ENCODE measurements around the gene TCF4. TPM values are rescaled to one million over a fixed set of nuclear protein-coding genes. Genes with fewer than 3 reads are reported as not detected.

Gene TCF4
- total RNA-seq, 6 donors from 2014 or later = 70.6 to 115 (median 92.4) TPM

DNA sequence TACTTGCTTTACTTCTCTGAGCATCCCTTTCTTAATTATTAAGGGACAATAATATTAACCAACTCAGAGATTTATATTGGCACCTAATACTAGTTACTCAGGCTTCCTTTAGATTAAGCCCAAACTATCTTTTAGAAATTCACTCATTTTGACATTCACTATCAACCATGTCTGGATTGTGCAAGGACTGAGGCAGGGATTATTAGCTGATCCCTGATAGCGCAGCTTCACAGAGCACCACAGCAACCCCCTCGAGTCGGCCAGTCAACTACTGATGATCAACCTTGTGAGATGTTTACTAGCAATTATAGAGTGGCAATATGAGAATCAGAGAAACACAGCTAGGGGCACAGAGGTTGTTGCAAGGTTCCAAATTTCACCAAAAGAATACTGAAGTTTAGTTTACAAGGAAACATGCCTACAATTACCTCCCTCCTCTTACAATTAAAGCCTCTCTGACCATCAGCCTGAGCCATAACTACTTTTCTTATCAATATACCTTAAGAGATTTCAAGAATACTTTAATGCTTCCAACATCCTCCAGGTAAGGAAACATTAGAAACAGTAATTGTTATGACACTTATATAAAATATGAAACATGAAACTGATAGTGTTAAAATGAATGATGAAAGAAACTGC is 191.6 kb downstream of the TCF4 start:
- WGBS, 2 donors = 84 to 85% methylated on average over 3 of the region's 3 CpGs
- TF ChIP-seq CTCF (IDR thresholded peaks at IDR 0.05) (no peak), POLR2AphosphoS5 (IDR thresholded peaks at IDR 0.05) (no peak), EP300 (IDR thresholded peaks at IDR 0.05) (no peak), POLR2A (IDR thresholded peaks at IDR 0.05) (no peak)

DNA sequence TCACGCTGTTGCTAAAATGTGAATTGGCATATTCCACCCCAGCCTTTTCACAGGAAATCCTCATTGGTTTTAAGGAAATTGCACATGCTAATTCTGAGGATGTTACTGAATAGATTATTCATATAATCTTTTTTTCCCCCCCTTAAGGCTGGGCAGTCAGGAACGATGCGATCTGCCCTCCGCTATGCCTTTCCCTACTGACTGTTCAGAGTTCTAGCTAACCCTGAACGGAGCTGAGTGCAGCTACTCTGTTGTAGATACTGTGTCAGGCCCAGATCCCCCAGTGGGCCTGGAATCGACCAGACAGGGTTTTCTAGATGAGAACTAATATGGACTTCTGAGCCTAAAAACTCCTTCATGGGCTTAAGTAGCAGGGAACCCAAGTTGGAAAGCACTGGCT is 192.2 kb downstream of the TCF4 start:
- WGBS, 2 donors = 72 to 79% methylated on average over 6 of the region's 6 CpGs
- Histone ChIP-seq H3K4me3 (no peak overlapping the region), H3K9me3 (no peaks in the 10 kb centered on the region), H3K27me3 (no peaks in the 10 kb centered on the region), H3K27ac (peak overlapping the region in 2 of 4 donors; percentile 44 to 69), H3K36me3 (no peaks in the 10 kb centered on the region), H3K4me1 (peaks cover 0 to 20% (median 6%) of the 10 kb centered on the region in 4 donors)
- DNase-seq = no peak
- ATAC-seq (ENCODE audit: low FRiP score in 2 of 2) = no peak
- TF ChIP-seq CTCF (IDR thresholded peaks at IDR 0.05) = no peak

More for the DNA sequence above, 191.6 kb downstream of the TCF4 start:
- DNase-seq (no peak), ATAC-seq (ENCODE audit: low FRiP score in 2 of 2) (no peak)
- Histone ChIP-seq H3K27me3 (no peaks in the 10 kb centered on the region), H3K36me3 (no peaks in the 10 kb centered on the region), H3K4me3 (no peak overlapping the region), H3K27ac (peak overlapping the region in 2 of 4 donors; percentile 44 to 69), H3K4me1 (peaks cover 0 to 20% (median 8%) of the 10 kb centered on the region in 4 donors), H3K9me3 (no peaks in the 10 kb centered on the region)

DNA sequence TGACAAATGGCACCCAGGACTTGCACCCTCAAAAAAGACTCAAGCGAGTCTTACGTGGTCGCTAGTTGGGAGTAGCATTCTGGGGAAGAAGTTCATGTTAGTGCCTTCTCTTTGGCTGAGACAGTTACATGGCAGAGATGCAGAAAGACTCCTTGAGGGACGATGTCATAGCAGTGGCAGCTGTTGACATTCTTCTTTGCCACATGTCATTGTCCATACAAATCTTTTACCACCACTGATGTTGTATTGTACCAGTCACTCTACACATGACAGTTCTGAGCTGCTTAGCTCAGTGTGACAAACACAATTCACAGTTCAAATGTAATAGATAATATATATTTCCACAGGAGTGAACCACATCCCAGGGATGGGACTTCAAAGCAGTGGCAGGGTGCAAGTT is 197.1 kb downstream of the TCF4 start:
- ATAC-seq (ENCODE audit: low FRiP score in 2 of 2) (no peak), DNase-seq (no peak)
- Histone ChIP-seq H3K4me1 (peaks cover 13 to 19% (median 16%) of the 10 kb centered on the region in 4 donors), H3K27ac (no peak overlapping the region), H3K36me3 (no peaks in the 10 kb centered on the region), H3K27me3 (no peaks in the 10 kb centered on the region), H3K9me3 (no peaks in the 10 kb centered on the region), H3K4me3 (no peak overlapping the region)
- 89 to 93% methylated on average over 4 of the region's 4 CpGs for WGBS, 2 donors
- no peak for TF ChIP-seq POLR2AphosphoS5 (IDR thresholded peaks at IDR 0.05)

DNA sequence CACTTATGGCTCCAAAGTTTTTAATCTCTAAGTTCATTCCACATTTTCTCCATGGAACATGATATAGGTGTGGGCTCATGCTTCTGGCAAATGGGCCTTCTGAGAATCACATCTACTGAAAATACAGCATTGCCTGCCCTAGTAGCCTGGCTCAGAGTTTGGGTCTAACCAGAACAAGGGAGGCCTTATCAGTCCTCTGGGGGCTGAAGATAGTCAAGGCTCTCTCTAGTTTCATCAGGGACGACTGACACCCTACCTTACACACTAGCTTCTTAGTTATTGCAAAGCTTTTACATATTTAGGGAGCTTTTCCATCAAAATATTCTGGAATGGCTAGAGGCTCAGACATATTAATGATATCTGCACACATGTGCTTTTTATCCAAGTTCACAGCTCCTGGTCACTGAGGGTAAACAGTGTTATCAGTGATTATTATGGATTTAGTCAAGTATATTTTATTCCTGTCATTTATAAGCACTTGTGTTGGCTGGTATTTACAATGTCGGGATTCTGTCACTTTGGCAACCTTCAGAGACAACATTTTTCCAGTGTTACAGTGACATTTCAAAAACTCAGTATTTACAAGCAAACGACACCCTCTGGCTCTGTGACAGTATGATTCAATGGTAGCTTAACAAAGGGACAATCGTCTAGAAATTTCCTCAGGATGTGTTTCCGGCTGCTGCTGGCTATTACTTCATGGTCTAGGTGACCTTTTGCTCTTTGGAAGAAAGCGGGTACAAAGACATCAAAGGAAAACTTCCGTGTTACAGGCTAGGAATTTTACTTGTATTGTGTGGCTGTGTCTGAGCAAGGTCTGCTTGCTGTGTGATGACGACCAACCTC is 200.6 kb downstream of the TCF4 start:
- 36 to 45% methylated on average over 8 of the region's 8 CpGs for WGBS, 2 donors
- ATAC-seq (ENCODE audit: low FRiP score in 2 of 2) = no peak
- H3K4me3 ChIP-seq = no peak overlapping the region
- H3K4me1 ChIP-seq = peaks cover 10 to 16% (median 15%) of the 10 kb centered on the region in 4 donors
- H3K9me3 ChIP-seq = peaks cover 0 to 2% (median under 1%) of the 10 kb centered on the region in 4 donors
- no peak for TF ChIP-seq POLR2A (IDR thresholded peaks at IDR 0.05)
- peak in 2 of 4 donors; percentile 59 to 79 for TF ChIP-seq EP300 (IDR thresholded peaks at IDR 0.05)
- TF ChIP-seq CTCF (IDR thresholded peaks at IDR 0.05) = no peak
- peak; percentile 56 to 68 for TF ChIP-seq POLR2AphosphoS5 (IDR thresholded peaks at IDR 0.05)
- H3K27me3 ChIP-seq = no peaks in the 10 kb centered on the region
- peak overlapping the region; percentile 48 to 83 (median 62) for H3K27ac ChIP-seq
- DNase-seq = no peak
- no peaks in the 10 kb centered on the region for H3K36me3 ChIP-seq

- WGBS, 2 donors = 75 to 77% methylated on average over 1 of the region's 1 CpG
- no peak overlapping the region for H3K4me3 ChIP-seq
- H3K9me3 ChIP-seq = peaks cover 0 to 5% (median 4%) of the 10 kb centered on the region in 4 donors
- TF ChIP-seq EP300 (IDR thresholded peaks at IDR 0.05) = no peak
- no peak for TF ChIP-seq POLR2A (IDR thresholded peaks at IDR 0.05)
- TF ChIP-seq CTCF (IDR thresholded peaks at IDR 0.05) = no peak
- no peak for TF ChIP-seq POLR2AphosphoS5 (IDR thresholded peaks at IDR 0.05)
- H3K36me3 ChIP-seq = no peaks in the 10 kb centered on the region
- no peaks in the 10 kb centered on the region for H3K27me3 ChIP-seq
- H3K4me1 ChIP-seq = peaks cover 10 to 16% (median 15%) of the 10 kb centered on the region in 4 donors
- no peak for ATAC-seq (ENCODE audit: low FRiP score in 2 of 2)
- no peak for DNase-seq
- H3K27ac ChIP-seq = peak overlapping the region; percentile 48 to 83 (median 62)
Observed at GRCh38 chr18:55386545-55386944, 201.4 kb downstream of the TCF4 start.

All from upper lobe of left lung (tissue), 6 donors.